ENCODE results near the gene OSBPL6.

Gene OSBPL6

GRCh38 chr2:178270338-178270737 lies 76.0 kb downstream of the OSBPL6 start:
- no peak overlapping the region for H3K27ac ChIP-seq
- TF ChIP-seq ZFX (IDR thresholded peaks at IDR 0.05; ENCODE audit: borderline replicate concordance) (no peak), CTCF (IDR thresholded peaks at IDR 0.05) (no peak)

- no peak overlapping the region for H3K27ac ChIP-seq
- no peak for TF ChIP-seq CTCF (IDR thresholded peaks at IDR 0.05)
- no peak for TF ChIP-seq ZFX (IDR thresholded peaks at IDR 0.05; ENCODE audit: borderline replicate concordance)
Observed at GRCh38 chr2:178271094-178271493, 76.8 kb downstream of the OSBPL6 start.

GRCh38 chr2:178271629-178272333 lies 77.5 kb downstream of the OSBPL6 start:
- no peak overlapping the region for H3K27ac ChIP-seq
- TF ChIP-seq CTCF (IDR thresholded peaks at IDR 0.05) (no peak), ZFX (IDR thresholded peaks at IDR 0.05; ENCODE audit: borderline replicate concordance) (no peak)

- TF ChIP-seq CTCF (IDR thresholded peaks at IDR 0.05) (no peak), ZFX (IDR thresholded peaks at IDR 0.05; ENCODE audit: borderline replicate concordance) (no peak)
- no peak overlapping the region for H3K27ac ChIP-seq
Observed at GRCh38 chr2:178273787-178274360, 79.6 kb downstream of the OSBPL6 start.

GRCh38 chr2:178275600-178275999 lies 81.3 kb downstream of the OSBPL6 start:
- TF ChIP-seq ZFX (IDR thresholded peaks at IDR 0.05; ENCODE audit: borderline replicate concordance), result no peak
- TF ChIP-seq CTCF (IDR thresholded peaks at IDR 0.05), result no peak

GRCh38 chr2:178277741-178278197 lies 83.5 kb downstream of the OSBPL6 start:
- TF ChIP-seq CTCF (IDR thresholded peaks at IDR 0.05) (no peak), ZFX (IDR thresholded peaks at IDR 0.05; ENCODE audit: borderline replicate concordance) (no peak)
- no peak overlapping the region for H3K27ac ChIP-seq

More at GRCh38 chr2:178275600-178275999, 81.3 kb downstream of the OSBPL6 start:
- no peak overlapping the region for H3K27ac ChIP-seq

- TF ChIP-seq CTCF (IDR thresholded peaks at IDR 0.05), result no peak
- no peak overlapping the region for H3K27ac ChIP-seq
Observed at GRCh38 chr2:178279142-178279541, 84.8 kb downstream of the OSBPL6 start.

Data from 22Rv1 (cell line).